Stimulated activated CD8-positive, alpha-beta memory T cell treated with anti-CD3 and anti-CD28 coated beads, Interleukin-15, amount 100 ng/mL, for 48 hours (primary cell): Measurements from ENCODE around the gene CSF3.

Source experiments
- DNase-seq, 2 donors: peaks; one replicate each; pipeline ENCODE4 v3.0.0-alpha.2; 2020; ENCODE audit warnings: low read depth in 2 of 2

Gene CSF3

GRCh38 chr17:40015005-40015997 lies at the start of gene CSF3:
Gene CSF3, plus strand, starts transcription at chr17:40015440. Its CDS starts 35 bp downstream, at chr17:40015475.
- no peak for DNase-seq

GRCh38 chr17:39966771-39967170 lies 48.5 kb upstream of the CSF3 start:
- DNase-seq: no peak

GRCh38 chr17:39968761-39969160 lies 46.5 kb upstream of the CSF3 start:
- no peak for DNase-seq

GRCh38 chr17:39969375-39969774 lies 45.9 kb upstream of the CSF3 start:
- DNase-seq: no peak

- no peak for DNase-seq
Observed at GRCh38 chr17:39970157-39970692, 45.0 kb upstream of the CSF3 start.

- DNase-seq: no peak
Observed at GRCh38 chr17:39971076-39971603, 44.1 kb upstream of the CSF3 start.

- no peak for DNase-seq
Observed at GRCh38 chr17:39972271-39972670, 43.0 kb upstream of the CSF3 start.

GRCh38 chr17:39973496-39973895 lies 41.7 kb upstream of the CSF3 start:
- no peak for DNase-seq

- DNase-seq: no peak
Observed at GRCh38 chr17:39974433-39974832, 40.8 kb upstream of the CSF3 start.

GRCh38 chr17:39975801-39976200 lies 39.4 kb upstream of the CSF3 start:
- DNase-seq: no peak

- DNase-seq: no peak
Observed at GRCh38 chr17:39979016-39979670, 36.1 kb upstream of the CSF3 start.

GRCh38 chr17:39979893-39980350 lies 35.3 kb upstream of the CSF3 start:
- DNase-seq: no peak

- DNase-seq: peak; percentile 92 to 94
Observed at GRCh38 chr17:39980351-39981206, 34.7 kb upstream of the CSF3 start, which contains the start of gene PSMD3. Gene PSMD3, plus strand, starts transcription at chr17:39980807. Its CDS starts 164 bp downstream, at chr17:39980971.

- DNase-seq: no peak
Observed at GRCh38 chr17:39981207-39981741, 34.0 kb upstream of the CSF3 start.

- no peak for DNase-seq
Observed at GRCh38 chr17:39981766-39982375, 33.4 kb upstream of the CSF3 start.

- no peak for DNase-seq
Observed at GRCh38 chr17:39988206-39988810, 26.9 kb upstream of the CSF3 start.

GRCh38 chr17:39994448-39994847 lies 20.8 kb upstream of the CSF3 start:
- no peak for DNase-seq

- DNase-seq: no peak
Observed at GRCh38 chr17:39995438-39995837, 19.8 kb upstream of the CSF3 start.

GRCh38 chr17:39996162-39996561 lies 19.1 kb upstream of the CSF3 start:
- no peak for DNase-seq

GRCh38 chr17:39996800-39997199 lies 18.4 kb upstream of the CSF3 start:
- DNase-seq: no peak
